Tibial nerve (tissue), 3 donors: ENCODE measurements around the gene FUT9.

Experiments used
- CTCF ChIP-seq, 5 experiments: fragments of 200-600 bp in 3 of 5; fragments of 450-650 bp in 2 of 5; sonication (generic) in 3 of 5; IDR thresholded peaks; one replicate each; pipeline ENCODE4 v1.5.1; 2016 to 2019; ENCODE audit warnings: antibody characterized with exemption in 5 of 5, mild to moderate bottlenecking in 3 of 5, moderate library complexity in 2 of 5
- POLR2A ChIP-seq, 2 donors: fragments of 450-650 bp; IDR thresholded peaks; one replicate each; pipeline ENCODE4 v1.6.1; 2017; ENCODE audit warnings: antibody characterized with exemption in 2 of 2, mild to moderate bottlenecking in 2 of 2, moderate library complexity in 2 of 2

- TF ChIP-seq CTCF (IDR thresholded peaks at IDR 0.05): no peak
- no peak for TF ChIP-seq POLR2A (IDR thresholded peaks at IDR 0.05)
Observed at GRCh38 chr6:96249755-96250154, 234.0 kb downstream of the FUT9 start.
